Measurements from ENCODE around the gene CHRNB1.

CHRNB1 gene

DNA sequence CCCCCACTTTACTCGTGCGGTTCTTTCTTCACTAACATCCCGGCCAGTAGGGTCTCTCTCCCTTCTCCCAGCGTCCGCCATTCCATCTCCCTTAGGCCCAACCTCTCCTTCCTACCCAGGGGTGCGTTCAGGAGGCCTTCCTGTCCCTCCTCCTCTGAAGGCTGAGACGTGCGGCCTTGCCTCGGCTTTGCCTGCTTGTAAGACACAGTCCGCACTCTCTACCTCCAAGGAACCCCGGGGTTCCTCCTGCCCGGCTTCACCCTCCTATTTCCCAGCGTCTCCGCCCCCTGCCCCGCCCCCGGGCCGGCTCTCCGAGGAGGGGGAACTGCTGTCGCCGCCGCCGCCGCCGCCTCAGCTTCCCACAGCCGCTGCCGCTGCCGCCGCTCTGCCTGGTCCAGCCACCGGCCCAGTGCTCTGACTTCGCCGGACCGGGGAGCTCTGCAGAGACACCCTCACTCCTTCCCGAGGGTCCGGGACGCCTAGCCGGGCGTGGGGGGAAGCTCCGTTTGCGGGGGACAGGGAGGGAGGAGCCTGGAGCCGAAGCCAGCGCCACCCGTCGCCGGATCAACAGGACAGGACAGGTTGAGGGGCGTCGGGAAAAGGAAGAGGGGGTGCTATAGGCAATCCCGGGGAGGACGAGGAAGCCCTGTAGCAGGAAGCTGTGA is 6.8 kb upstream of the CHRNB1 start:
- no peak for DNase-seq (ENCODE audit: low spot score)

DNA sequence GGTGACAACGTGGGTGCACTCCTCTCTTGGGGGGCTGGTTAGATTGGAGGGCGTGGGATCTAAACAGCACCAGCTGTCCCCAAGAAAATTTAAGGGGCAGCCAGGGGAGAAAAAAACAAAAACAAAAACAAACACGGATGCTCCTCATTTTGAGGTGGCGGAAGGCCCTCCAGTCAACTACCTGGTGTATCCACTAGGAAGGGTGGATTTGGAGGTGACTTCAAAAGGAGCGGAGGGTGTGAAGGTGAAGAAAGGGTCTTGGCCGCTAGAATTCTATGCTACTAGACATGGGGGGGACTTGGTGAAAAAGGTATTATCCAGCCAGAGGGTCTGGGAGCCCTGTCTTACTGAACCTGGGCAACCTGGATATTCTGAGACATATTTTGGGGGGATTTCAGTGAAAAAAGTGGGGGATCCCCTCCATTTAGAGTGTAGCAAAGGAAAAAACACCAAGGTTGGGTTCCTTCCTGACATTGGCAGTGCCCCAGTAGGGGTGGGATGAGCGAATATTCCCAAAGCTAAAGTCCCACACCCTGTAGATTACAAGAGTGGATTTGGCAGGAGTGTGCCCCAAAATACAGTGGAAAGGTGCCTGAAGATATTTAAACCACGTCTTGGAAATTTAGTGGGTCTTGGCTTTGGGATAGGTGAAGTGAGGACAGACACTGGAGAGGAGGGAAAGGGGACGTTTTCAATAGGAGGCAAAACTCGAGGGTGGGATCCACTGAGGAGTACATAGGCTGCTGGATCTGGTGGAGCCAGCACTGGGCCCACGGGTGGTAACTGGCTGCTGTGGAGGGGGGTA is 6.0 kb upstream of the CHRNB1 start:
- no peak for DNase-seq (ENCODE audit: low spot score)

DNA sequence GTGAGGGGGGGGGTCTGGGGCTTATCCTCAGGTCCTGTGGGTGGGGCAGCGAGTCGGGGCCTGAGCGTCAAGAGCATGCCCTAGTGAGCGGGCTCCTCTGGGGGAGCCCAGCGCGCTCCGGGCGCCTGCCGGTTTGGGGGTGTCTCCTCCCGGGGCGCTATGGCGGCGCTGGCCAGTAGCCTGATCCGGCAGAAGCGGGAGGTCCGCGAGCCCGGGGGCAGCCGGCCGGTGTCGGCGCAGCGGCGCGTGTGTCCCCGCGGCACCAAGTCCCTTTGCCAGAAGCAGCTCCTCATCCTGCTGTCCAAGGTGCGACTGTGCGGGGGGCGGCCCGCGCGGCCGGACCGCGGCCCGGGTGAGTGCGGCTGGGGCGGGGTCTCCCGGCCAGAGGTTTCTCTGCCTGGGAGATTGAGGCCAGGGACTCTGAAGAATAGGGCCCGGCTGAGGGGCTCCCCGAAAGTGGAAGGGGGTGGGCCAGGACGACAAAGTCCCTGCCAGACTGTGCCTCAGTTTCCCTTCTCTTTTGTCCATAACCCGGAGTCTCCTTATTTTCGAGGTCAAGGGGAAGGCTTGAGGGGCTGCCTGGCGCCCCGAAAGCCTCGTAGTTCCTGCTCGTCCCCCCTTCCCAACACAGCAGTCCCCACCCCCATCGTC is 5.3 kb upstream of the CHRNB1 start, which contains the start of gene FGF11:
FGF11 (plus strand) TSS at position 51 of the 651 bp plus-strand sequence; CDS start at position 160, 109 bp downstream.
- no peak for DNase-seq (ENCODE audit: low spot score)

GRCh38 chr17:7440113-7440833 is 4.6 kb upstream of the CHRNB1 start:
- DNase-seq (ENCODE audit: low spot score): no peak

DNA sequence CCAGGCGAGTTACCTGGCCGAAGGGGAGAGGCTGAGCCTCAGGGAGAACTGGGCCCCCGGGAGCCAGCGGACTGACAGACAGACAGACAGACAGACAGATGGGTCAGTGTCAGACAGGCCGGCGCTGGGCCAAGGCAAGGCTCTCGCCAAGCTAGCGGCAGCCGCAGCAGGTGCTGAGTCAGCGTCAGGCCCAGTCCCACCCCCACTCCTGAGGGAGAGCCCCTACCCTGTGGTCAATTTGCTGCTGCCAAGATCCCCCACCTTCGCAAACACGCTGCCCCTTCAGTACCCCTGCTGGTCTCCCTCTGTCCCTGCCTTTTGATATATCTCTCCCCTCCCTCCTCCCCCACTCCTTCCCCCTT is 4.0 kb upstream of the CHRNB1 start:
- no peak for DNase-seq (ENCODE audit: low spot score)

GRCh38 chr17:7441266-7441665 is 3.6 kb upstream of the CHRNB1 start:
- DNase-seq (ENCODE audit: low spot score): no peak

DNA sequence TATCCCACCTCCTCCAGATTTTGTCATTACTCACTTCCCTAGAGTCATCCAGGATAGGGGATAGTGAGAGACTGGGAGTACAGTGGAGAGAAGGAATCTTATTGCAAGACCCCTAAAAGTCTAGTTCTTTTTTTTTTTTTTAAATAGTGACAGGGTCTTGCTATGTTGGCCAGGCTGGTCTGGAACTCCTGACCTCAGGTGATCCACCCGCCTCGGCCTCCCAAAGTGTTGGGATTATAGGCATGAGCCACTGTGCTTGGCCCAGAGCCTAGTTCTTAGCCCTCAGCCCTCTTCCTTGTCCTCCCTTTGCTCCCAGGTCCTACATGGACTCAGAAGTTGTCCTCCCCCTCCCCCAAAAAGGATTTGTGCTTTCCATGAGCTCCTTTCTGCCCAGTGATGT is 2.7 kb upstream of the CHRNB1 start:
- no peak for DNase-seq (ENCODE audit: low spot score)

DNA sequence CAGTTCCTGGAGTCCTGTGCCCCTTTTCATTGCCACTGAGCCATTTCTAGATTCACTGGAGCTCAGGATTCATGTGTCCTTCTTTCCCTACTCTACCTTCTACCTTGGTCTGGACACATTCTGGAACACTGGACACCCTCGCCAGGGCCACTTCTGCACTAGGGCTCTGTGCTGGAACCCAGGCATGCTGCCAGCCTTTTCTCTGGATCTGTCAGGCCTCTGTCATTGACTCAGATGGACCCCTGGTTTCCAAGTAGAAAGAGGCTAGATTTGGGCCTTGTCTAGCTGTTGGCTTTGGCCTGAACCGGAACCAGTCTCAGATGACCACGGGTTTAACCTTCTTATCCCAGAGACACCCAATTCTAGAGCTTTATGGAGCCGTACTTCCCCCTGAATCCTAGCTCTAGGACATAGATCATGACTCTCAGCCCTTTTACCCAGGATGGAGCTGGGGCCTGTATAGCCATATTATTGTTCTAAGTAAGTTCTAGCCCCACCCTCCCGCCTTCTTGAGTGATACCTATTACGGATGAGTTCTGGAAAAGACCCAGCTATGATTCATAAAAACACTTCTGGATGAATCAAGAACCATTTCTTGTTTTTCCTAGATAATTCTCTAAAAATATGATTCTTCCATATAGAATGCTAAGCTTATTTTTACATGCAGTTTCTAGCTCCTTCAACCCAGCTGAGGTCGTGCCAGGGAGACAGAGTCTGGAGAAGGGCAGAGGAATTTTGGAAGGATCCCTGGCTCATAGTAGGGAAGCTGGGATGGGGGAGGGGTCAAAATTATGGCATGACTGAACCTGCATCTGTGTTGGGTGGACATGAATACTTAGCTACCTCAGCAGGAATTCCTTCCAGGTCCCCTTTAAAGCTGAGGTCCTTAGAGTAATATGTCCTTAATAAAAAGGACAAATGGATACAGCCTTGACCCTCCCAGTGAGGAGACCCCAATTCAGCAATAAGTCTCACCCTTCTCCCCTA is 1.1 kb upstream of the CHRNB1 start:
- no peak for DNase-seq (ENCODE audit: low spot score)

DNA sequence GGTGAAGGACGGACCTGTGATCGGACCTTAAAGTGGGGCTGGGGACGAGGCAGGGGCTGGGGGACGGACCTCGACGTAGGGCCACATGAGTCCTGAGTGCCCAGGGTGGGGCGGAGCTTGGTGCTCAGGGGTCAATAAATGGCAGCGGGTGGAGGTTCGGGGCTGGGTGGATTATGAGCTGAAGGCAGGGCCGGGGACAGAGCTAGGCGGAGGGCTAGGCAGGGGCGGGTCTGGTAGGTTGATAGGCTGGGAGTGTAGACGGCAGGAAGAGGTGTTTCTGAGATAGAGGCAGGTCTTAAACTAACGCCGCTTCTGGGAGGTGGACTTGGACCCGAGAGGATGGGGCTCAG is 733 bp downstream of the CHRNB1 start:
- DNase-seq (ENCODE audit: low spot score): no peak

DNA sequence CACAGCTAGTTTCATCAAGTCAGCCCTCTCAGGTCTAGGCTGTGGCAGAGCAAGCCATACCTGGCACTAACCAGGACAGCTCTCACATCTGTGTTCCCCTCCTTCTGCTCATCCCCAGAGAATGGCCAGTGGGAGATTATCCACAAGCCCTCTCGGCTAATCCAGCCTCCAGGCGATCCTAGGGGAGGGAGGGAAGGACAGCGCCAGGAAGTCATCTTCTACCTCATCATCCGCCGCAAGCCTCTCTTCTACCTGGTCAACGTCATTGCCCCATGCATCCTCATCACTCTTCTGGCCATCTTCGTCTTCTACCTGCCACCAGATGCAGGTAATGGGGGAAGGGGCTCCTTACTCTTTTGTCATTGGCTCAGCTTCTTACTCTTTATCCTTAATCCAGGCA is 3.6 kb downstream of the CHRNB1 start:
- DNase-seq (ENCODE audit: low spot score): no peak

- DNase-seq (ENCODE audit: low spot score): no peak
These were observed 15.2 kb downstream of the CHRNB1 start for GRCh38 chr17:7459961-7460545.

DNA sequence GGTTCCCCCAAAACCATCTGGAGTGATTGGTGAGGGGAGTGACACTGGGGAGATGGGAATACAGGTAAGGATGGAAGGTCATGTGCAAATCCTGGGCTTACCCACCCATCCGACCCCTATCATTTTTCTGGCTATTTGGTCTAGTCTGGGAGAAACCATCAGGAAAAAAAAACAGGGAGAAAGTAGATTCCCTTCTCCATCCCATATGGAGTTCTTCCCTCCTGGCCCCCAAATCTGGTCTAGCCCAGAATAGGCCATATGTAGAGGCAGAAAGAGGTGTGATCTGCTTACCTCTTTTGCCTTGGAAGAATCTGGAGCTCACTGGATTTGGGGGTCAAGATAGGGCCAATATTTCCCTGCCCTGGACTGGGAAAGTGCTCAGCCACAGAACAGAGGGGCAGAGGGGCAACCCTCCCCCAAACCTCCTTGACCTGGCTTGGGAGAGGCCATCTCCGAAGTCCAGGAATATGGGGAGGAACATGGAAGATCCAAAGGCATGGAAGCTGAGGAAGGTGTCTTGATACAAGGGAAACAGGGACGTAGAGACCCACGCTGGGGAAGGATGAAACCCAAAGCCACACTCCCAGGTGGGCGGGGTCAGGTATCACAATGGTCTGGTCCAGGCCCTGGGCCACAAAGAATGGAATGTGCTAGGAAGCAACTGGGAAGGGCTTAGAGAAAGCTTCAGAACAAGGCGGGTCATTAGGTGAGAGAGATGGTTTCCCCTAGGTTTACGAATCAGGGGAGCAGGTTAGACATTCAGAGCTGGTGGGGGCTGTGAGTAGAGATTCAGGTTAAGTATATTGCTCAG is 16.2 kb downstream of the CHRNB1 start:
- no peak for DNase-seq (ENCODE audit: low spot score)

GRCh38 chr17:7462474-7463371 is 17.9 kb downstream of the CHRNB1 start:
- no peak for DNase-seq (ENCODE audit: low spot score)

- no peak for DNase-seq (ENCODE audit: low spot score)
These were observed 18.5 kb downstream of the CHRNB1 start for GRCh38 chr17:7463372-7463846.

DNA sequence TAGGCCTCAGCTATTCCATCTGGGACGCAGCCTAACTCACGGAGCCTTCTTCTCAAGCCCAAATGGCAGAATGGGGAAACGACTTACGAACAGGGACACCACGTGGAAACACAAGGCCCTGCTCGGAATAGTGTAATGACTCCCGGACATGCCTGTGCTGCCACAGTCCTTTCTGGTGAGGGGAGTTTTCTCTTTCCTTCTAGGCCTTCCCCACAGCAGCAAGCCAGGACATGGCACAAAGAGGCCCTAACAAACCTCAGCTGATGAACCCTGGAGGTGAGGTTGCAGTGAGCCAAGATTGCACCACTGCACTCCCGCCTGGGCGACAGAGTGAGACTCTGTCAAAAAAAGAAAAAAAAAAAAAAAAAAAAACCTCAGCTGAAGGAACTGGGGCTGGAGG is 19.2 kb downstream of the CHRNB1 start:
- DNase-seq (ENCODE audit: low spot score): no peak

GRCh38 chr17:7465597-7466275 is 20.9 kb downstream of the CHRNB1 start:
- no peak for DNase-seq (ENCODE audit: low spot score)

GRCh38 chr17:7466318-7466638 is 21.4 kb downstream of the CHRNB1 start:
- DNase-seq (ENCODE audit: low spot score): no peak

GRCh38 chr17:7466639-7467341 is 21.9 kb downstream of the CHRNB1 start:
- DNase-seq (ENCODE audit: low spot score): no peak

Measured in LoVo (cell line).